HG03108 (cell line): ENCODE measurements around the gene LCT.

Source experiments
- ATAC-seq: cut with Tn5 transposase; IDR thresholded peaks from one replicate; pipeline ENCODE4 v1.9.1; 2021; ENCODE audit warnings: moderate library complexity; ENCODE audit not compliant: unreplicated experiment

LCT gene

GRCh38 chr2:135744760-135745314 is 92.1 kb downstream of the LCT start:
- ATAC-seq, result no peak

DNA sequence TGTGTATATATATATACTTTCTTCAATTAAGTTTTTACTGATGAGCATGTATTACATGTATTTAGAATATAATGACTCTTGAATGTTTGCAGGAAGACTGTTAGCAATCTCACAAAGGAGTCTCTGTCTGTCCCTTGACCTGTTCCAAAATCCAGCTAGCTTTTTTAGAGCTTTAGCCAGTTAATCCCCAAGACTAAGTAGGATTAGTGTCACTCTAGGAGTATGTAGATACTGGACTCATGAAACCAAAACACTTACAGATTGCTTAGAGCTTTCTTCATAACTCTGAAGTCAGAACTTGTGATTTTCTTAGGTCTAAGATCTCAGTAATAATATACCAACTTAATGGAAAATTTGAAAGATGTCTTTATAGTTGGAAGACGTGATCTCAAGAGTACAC is 93.1 kb downstream of the LCT start:
- ATAC-seq, result no peak

GRCh38 chr2:135742325-135742757 is 94.6 kb downstream of the LCT start:
- peak; percentile 10 for ATAC-seq

GRCh38 chr2:135741395-135742324 is 95.3 kb downstream of the LCT start, which contains the start of gene UBXN4:
Gene UBXN4, plus strand, starts transcription at chr2:135741855. Its CDS starts 75 bp downstream, at chr2:135741930.
- peak; percentile 89 for ATAC-seq

DNA sequence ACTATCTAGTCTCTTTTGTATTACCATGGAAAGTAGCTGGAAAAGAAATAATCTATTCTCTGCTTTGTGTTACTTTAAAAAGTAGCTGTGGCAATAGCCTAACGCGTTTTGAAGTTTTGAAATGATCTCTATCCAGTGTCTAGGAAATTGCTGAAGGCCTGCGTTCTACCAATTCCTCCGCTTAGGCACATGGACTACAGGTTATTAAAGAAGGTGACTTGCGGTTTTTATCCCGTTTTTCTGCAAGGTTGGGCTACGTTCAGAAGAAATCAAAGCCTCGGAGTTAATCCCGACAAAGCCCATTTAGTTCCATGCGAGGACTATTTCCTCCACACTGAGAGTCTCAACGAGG is 96.0 kb downstream of the LCT start:
- no peak for ATAC-seq

DNA sequence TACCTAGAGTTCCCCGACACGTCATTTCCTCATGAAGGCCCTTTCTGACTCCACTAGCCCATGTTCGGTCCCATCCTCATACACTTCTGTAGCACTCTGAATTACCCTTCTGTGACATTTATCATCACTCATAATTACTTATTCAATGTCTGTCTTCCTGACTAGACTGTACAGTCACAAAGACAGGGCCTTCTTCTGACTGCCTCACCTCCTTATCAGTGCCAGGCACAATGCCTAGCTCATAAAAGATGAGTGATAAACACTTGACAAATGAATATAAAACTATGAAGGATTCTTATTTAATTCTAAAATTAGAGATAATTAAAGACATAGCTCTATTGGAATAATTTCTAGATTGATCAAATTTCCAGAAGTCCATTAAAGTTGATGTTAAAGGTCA is 96.8 kb downstream of the LCT start:
- ATAC-seq, result no peak
